ENCODE data around the gene THOC5.

Gene THOC5

GRCh38 chr22:29519996-29520395, 33.6 kb downstream of the THOC5 start:
- Histone ChIP-seq H3K4me3 (ENCODE audit: low read length) (no peak overlapping the region), H3K36me3 (ENCODE audit: control insufficient read depth, insufficient read depth, low read length) (peaks cover 18% of the 10 kb centered on the region), H3K9me3 (ENCODE audit: control insufficient read depth, low read length) (no peaks in the 10 kb centered on the region)

GRCh38 chr22:29518427-29518826, 35.1 kb downstream of the THOC5 start:
- no peaks in the 10 kb centered on the region for H3K27me3 ChIP-seq (ENCODE audit: control insufficient read depth, insufficient read depth, low read length)
- no peaks in the 10 kb centered on the region for H3K9me3 ChIP-seq (ENCODE audit: control insufficient read depth, low read length)
- no peak overlapping the region for H3K9ac ChIP-seq (ENCODE audit: low read length)
- no peak overlapping the region for H3K4me3 ChIP-seq (ENCODE audit: low read length)
- no peaks in the 10 kb centered on the region for H3K4me1 ChIP-seq (ENCODE audit: control insufficient read depth, insufficient read depth, low read length)
- peaks cover 15% of the 10 kb centered on the region for H3K36me3 ChIP-seq (ENCODE audit: control insufficient read depth, insufficient read depth, low read length)

More at GRCh38 chr22:29519996-29520395, 33.6 kb downstream of the THOC5 start:
- H3K9ac ChIP-seq (ENCODE audit: low read length), result no peak overlapping the region
- H3K27me3 ChIP-seq (ENCODE audit: control insufficient read depth, insufficient read depth, low read length), result no peaks in the 10 kb centered on the region
- H3K4me1 ChIP-seq (ENCODE audit: control insufficient read depth, insufficient read depth, low read length), result no peaks in the 10 kb centered on the region

GRCh38 chr22:29517215-29517908, 36.2 kb downstream of the THOC5 start:
- H3K4me1 ChIP-seq (ENCODE audit: control insufficient read depth, insufficient read depth, low read length), result no peaks in the 10 kb centered on the region
- H3K27me3 ChIP-seq (ENCODE audit: control insufficient read depth, insufficient read depth, low read length), result no peaks in the 10 kb centered on the region
- H3K36me3 ChIP-seq (ENCODE audit: control insufficient read depth, insufficient read depth, low read length), result peaks cover 15% of the 10 kb centered on the region
- no peak overlapping the region for H3K4me3 ChIP-seq (ENCODE audit: low read length)
- H3K9ac ChIP-seq (ENCODE audit: low read length), result no peak overlapping the region
- no peaks in the 10 kb centered on the region for H3K9me3 ChIP-seq (ENCODE audit: control insufficient read depth, low read length)

GRCh38 chr22:29512031-29512430, 41.5 kb downstream of the THOC5 start:
- Histone ChIP-seq H3K9ac (ENCODE audit: low read length) (no peak overlapping the region), H3K4me3 (ENCODE audit: low read length) (no peak overlapping the region), H3K27me3 (ENCODE audit: control insufficient read depth, insufficient read depth, low read length) (no peaks in the 10 kb centered on the region), H3K9me3 (ENCODE audit: control insufficient read depth, low read length) (no peaks in the 10 kb centered on the region), H3K36me3 (ENCODE audit: control insufficient read depth, insufficient read depth, low read length) (peaks cover 11% of the 10 kb centered on the region), H3K4me1 (ENCODE audit: control insufficient read depth, insufficient read depth, low read length) (no peaks in the 10 kb centered on the region)

GRCh38 chr22:29511126-29511862, 42.3 kb downstream of the THOC5 start:
- Histone ChIP-seq H3K27me3 (ENCODE audit: control insufficient read depth, insufficient read depth, low read length) (no peaks in the 10 kb centered on the region), H3K9ac (ENCODE audit: low read length) (no peak overlapping the region), H3K36me3 (ENCODE audit: control insufficient read depth, insufficient read depth, low read length) (peaks cover 11% of the 10 kb centered on the region), H3K4me3 (ENCODE audit: low read length) (no peak overlapping the region), H3K4me1 (ENCODE audit: control insufficient read depth, insufficient read depth, low read length) (no peaks in the 10 kb centered on the region), H3K9me3 (ENCODE audit: control insufficient read depth, low read length) (no peaks in the 10 kb centered on the region)

- Histone ChIP-seq H3K9ac (ENCODE audit: low read length) (no peak overlapping the region), H3K4me1 (ENCODE audit: control insufficient read depth, insufficient read depth, low read length) (no peaks in the 10 kb centered on the region), H3K27me3 (ENCODE audit: control insufficient read depth, insufficient read depth, low read length) (no peaks in the 10 kb centered on the region), H3K4me3 (ENCODE audit: low read length) (no peak overlapping the region), H3K9me3 (ENCODE audit: control insufficient read depth, low read length) (no peaks in the 10 kb centered on the region), H3K36me3 (ENCODE audit: control insufficient read depth, insufficient read depth, low read length) (peaks cover 11% of the 10 kb centered on the region)
Observed at GRCh38 chr22:29510542-29510941, 43.0 kb downstream of the THOC5 start.

- no peaks in the 10 kb centered on the region for H3K27me3 ChIP-seq (ENCODE audit: control insufficient read depth, insufficient read depth, low read length)
- H3K9me3 ChIP-seq (ENCODE audit: control insufficient read depth, low read length), result no peaks in the 10 kb centered on the region
- H3K4me1 ChIP-seq (ENCODE audit: control insufficient read depth, insufficient read depth, low read length), result no peaks in the 10 kb centered on the region
- no peak overlapping the region for H3K9ac ChIP-seq (ENCODE audit: low read length)
- H3K36me3 ChIP-seq (ENCODE audit: control insufficient read depth, insufficient read depth, low read length), result peaks cover 11% of the 10 kb centered on the region
- no peak overlapping the region for H3K4me3 ChIP-seq (ENCODE audit: low read length)
Observed at GRCh38 chr22:29509815-29510214, 43.7 kb downstream of the THOC5 start.

- no peaks in the 10 kb centered on the region for H3K27me3 ChIP-seq (ENCODE audit: control insufficient read depth, insufficient read depth, low read length)
- H3K4me1 ChIP-seq (ENCODE audit: control insufficient read depth, insufficient read depth, low read length), result no peaks in the 10 kb centered on the region
- peaks cover 11% of the 10 kb centered on the region for H3K36me3 ChIP-seq (ENCODE audit: control insufficient read depth, insufficient read depth, low read length)
- no peak overlapping the region for H3K9ac ChIP-seq (ENCODE audit: low read length)
- H3K9me3 ChIP-seq (ENCODE audit: control insufficient read depth, low read length), result no peaks in the 10 kb centered on the region
- H3K4me3 ChIP-seq (ENCODE audit: low read length), result no peak overlapping the region
Observed at GRCh38 chr22:29509298-29509697, 44.3 kb downstream of the THOC5 start.

GRCh38 chr22:29503811-29504372, 49.7 kb downstream of the THOC5 start:
- Histone ChIP-seq H3K9ac (ENCODE audit: low read length) (no peak overlapping the region), H3K27me3 (ENCODE audit: control insufficient read depth, insufficient read depth, low read length) (no peaks in the 10 kb centered on the region), H3K4me3 (ENCODE audit: low read length) (no peak overlapping the region), H3K9me3 (ENCODE audit: control insufficient read depth, low read length) (no peaks in the 10 kb centered on the region), H3K4me1 (ENCODE audit: control insufficient read depth, insufficient read depth, low read length) (no peaks in the 10 kb centered on the region), H3K36me3 (ENCODE audit: control insufficient read depth, insufficient read depth, low read length) (peaks cover 4% of the 10 kb centered on the region)

GRCh38 chr22:29499852-29500251, 53.7 kb downstream of the THOC5 start:
- no peaks in the 10 kb centered on the region for H3K36me3 ChIP-seq (ENCODE audit: control insufficient read depth, insufficient read depth, low read length)
- H3K4me1 ChIP-seq (ENCODE audit: control insufficient read depth, insufficient read depth, low read length), result no peaks in the 10 kb centered on the region
- no peak overlapping the region for H3K9ac ChIP-seq (ENCODE audit: low read length)
- H3K9me3 ChIP-seq (ENCODE audit: control insufficient read depth, low read length), result no peaks in the 10 kb centered on the region
- no peaks in the 10 kb centered on the region for H3K27me3 ChIP-seq (ENCODE audit: control insufficient read depth, insufficient read depth, low read length)
- no peak overlapping the region for H3K4me3 ChIP-seq (ENCODE audit: low read length)

GRCh38 chr22:29493636-29494035, 59.9 kb downstream of the THOC5 start:
- Histone ChIP-seq H3K9ac (ENCODE audit: low read length) (no peak overlapping the region), H3K36me3 (ENCODE audit: control insufficient read depth, insufficient read depth, low read length) (no peaks in the 10 kb centered on the region), H3K27me3 (ENCODE audit: control insufficient read depth, insufficient read depth, low read length) (no peaks in the 10 kb centered on the region), H3K4me3 (ENCODE audit: low read length) (no peak overlapping the region), H3K4me1 (ENCODE audit: control insufficient read depth, insufficient read depth, low read length) (no peaks in the 10 kb centered on the region), H3K9me3 (ENCODE audit: control insufficient read depth, low read length) (no peaks in the 10 kb centered on the region)

GRCh38 chr22:29491012-29491411, 62.5 kb downstream of the THOC5 start:
- Histone ChIP-seq H3K9me3 (ENCODE audit: control insufficient read depth, low read length) (no peaks in the 10 kb centered on the region), H3K4me3 (ENCODE audit: low read length) (no peak overlapping the region), H3K4me1 (ENCODE audit: control insufficient read depth, insufficient read depth, low read length) (no peaks in the 10 kb centered on the region), H3K9ac (ENCODE audit: low read length) (no peak overlapping the region), H3K36me3 (ENCODE audit: control insufficient read depth, insufficient read depth, low read length) (no peaks in the 10 kb centered on the region), H3K27me3 (ENCODE audit: control insufficient read depth, insufficient read depth, low read length) (no peaks in the 10 kb centered on the region)
